HG03108 (cell line): ENCODE measurements around the gene MMP20.

Experiments
- ATAC-seq: cut with Tn5 transposase; IDR thresholded peaks from one replicate; pipeline ENCODE4 v1.9.1; 2021; ENCODE audit warnings: moderate library complexity; ENCODE audit not compliant: unreplicated experiment

MMP20 gene

GRCh38 chr11:102561636-102562035 is 63.5 kb downstream of the MMP20 start:
- no peak for ATAC-seq

GRCh38 chr11:102560555-102561011 is 64.5 kb downstream of the MMP20 start:
- ATAC-seq: peak; percentile 65

- peak; percentile 46 for ATAC-seq
Observed at GRCh38 chr11:102559839-102560238, 65.3 kb downstream of the MMP20 start.

DNA sequence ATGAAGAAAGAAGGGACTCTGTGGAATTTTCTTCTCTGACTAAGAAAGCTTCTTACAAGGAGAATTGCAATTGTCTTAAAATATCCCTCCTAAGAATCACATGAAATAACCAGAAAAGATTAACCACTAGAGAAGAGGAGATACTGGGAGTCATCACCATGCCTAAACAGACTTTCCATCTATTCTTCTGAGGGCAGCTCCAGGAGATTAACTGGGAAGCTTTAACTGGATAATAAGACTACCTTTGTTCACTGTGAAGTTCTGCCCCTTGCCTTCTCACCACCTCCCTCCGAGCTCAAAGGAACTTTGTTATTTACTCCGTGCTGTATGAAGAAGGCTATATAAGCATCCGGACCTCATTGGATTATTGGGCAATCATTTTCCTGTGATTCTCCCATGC is 70.0 kb downstream of the MMP20 start:
- ATAC-seq: no peak

DNA sequence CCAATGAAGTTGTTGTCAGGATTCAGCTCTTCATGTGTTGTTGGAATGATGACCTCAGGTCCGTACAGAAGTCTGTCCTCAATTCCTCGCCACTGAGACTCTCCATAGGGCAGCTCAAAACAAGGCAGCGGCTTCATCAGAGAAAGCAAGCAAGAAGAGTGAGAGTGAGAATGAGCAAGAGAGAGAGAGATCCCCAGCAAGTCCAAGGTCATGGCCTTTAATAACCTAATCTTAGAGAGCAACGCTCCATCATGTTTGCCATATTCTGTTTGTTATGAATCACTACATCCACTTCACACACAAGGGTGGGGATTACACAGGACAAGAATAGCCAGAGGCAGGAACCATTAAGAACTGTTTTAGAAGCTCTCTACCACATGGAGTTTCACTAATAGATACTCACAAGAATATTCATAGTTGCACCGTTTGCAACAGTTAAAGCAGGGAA is 71.3 kb downstream of the MMP20 start:
- peak; percentile 70 for ATAC-seq

DNA sequence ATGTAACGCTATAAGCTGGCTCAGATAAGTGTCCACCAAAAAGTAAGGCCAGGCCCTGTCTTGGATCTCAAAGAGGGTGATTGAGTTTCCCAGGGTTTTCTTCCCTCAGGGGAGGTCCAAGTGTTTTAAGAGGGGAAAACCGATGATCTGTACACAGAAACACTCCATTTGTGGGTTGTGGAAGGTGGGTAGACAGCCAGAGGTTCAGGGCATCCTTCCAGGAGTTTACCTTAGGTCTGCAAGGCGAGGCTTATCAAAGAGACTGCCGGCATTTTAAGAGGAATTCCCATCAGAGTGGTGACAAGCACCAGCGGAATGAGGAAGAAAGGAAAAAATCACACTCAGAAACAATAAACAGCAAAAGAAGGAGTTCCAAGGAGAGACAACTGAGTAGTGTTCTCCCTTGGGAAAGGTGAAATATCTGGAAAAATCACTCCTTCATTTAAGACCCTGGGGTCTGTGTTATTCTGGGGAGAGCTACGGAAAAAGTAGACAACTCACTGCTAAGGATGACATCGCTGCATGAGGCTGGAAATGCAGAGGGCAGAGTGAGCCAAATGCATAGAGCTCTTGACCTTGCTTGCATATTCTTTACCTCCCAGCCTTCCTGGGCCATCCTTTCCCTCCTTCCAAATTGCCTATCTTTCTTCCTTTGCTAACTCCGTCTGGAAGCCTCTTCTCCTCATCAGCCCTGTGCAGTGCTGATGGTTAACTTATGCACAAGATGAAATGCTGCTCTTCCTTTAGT is 72.5 kb downstream of the MMP20 start:
- no peak for ATAC-seq

DNA sequence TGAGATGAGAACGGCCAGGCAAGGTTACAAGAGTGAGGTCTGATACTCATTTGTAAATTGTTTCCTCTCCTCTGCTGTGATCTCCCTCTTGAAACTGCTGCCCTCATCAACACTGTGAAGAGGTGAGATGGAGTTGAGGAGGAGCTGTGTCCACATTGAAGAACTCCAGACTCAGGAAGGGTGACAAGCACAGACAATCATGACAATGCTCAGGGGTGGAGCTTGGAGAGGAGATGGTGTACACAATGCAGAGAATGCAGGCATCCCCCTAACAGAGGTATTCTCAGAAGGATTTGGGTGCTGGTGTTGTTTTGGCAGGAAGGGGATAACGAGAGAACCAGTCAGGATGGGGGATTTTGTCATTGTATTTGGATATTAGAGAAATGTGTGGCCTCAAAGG is 73.1 kb downstream of the MMP20 start:
- ATAC-seq: no peak

DNA sequence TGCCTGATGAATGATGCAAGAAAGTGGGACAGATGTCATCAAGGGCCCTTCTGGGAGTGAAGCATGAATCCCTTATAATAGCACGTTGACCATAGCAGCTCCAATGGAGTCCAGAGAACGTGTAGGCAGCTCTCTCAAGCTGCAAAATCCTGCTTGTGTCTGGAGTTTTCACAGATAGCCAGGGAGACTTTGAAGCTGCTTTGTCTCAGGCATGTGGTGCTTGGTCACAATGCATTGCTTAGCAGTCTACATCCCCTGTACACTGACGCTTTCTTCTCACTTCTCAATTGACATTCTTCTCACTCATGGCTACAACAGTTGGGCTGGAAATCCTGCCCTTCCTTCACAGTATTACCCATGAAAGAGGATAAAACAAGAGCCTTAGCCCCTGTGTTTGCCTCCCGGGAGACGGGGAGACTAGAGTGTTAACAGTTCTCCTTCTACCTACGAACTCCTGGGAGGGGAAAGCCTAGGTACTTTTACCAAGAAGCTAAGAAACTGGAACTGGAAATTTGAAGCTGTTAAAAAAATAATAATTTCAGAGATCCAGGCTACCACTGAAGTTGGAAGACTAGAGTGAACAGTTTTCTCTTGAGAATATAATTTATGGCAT is 73.9 kb downstream of the MMP20 start:
- ATAC-seq: no peak

- ATAC-seq: peak; percentile 68
Observed at GRCh38 chr11:102546923-102547471, 78.1 kb downstream of the MMP20 start.

DNA sequence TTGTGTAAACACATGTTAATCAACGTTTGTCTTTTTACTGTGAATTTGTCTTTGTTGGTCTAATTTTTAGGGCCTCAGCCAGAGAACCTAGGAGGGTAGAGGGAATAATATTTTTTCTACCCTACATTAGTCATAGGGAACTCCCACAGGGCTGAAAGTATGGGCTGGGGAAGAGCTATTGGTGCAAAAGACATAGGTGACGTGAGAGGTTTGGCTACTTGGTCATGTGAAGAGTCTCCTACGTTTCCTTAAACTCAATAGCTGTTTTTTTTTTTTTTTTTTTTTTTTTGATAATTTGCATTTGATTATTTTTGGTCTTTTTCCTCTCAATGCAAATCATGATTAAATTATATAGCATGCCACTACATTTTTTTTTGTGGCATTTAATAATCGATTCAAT is 78.7 kb downstream of the MMP20 start:
- ATAC-seq: peak; percentile 43

- no peak for ATAC-seq
Observed at GRCh38 chr11:102545701-102546100, 79.4 kb downstream of the MMP20 start.

- ATAC-seq: no peak
Observed at GRCh38 chr11:102544594-102544993, 80.5 kb downstream of the MMP20 start.

DNA sequence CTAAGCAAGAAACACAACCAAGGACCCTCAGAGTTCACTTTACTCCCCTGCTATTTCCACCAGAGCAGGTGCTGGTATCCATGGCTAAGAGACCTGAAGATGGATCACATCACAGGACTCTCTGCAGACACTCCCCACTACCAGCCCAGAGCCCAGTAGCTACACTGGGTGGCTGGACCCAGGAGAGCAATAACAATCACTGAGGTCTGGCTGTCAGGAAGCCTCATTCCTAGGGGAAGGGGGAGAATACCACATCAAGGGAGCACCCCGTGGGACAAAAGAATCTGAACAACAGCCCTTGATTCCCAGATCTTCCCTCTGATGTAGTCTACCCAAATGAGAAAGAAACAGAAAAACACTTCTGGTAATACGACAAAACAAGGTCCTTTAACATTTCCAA is 85.6 kb downstream of the MMP20 start:
- no peak for ATAC-seq

DNA sequence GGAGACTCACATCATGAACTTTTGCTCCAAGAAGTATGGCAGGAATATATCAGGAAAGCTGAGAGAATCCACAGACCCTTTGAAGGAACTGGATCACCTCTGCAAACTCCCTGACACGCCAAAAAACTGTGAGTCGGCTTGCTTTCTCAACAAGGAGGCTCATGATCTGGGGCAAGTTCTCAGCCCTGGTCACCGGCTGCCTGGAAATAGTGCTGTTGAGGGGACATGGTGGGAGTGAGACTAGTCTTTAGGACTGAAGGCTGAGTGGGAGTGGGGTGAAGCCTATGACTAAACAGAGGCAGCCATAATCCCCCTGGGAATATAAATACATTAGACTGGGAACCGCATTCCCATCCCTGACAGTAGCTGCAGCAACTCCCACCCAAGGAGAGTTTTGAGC is 86.2 kb downstream of the MMP20 start:
- no peak for ATAC-seq

DNA sequence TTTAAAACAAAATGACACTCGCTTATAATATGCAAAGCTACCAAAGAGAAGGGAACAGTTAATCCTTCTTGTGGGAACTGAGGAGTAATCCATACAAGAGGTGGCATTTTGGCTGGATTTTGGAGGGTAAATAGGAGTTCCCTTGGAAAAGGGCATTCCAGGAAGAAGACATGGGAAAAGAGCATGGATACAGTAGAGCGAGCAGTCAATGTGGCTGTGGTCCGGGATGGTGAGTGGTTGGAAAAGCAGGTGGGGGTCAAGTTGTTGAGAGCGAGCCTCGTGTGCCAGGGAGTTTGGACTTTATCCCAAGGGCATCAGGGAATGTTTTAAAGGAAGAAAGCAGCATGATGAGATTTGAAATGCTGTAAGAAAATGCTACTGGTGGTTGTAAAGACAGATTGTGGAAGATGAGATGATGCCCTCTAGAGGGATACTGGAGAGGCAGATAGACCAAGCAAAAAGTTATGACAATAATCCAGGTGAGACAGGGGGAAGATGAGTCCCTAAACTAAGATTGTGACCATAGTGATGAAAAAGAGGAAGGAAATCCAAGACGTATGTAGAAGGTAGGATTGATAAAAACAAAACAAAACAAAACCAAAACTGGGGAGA is 90.8 kb downstream of the MMP20 start:
- ATAC-seq: no peak

GRCh38 chr11:102530558-102530957 is 94.6 kb downstream of the MMP20 start, which contains the start of gene MMP7:
Gene MMP7, minus strand, starts transcription at chr11:102530747. Its CDS starts 47 bp downstream, at chr11:102530700.
- ATAC-seq: peak; percentile 44

DNA sequence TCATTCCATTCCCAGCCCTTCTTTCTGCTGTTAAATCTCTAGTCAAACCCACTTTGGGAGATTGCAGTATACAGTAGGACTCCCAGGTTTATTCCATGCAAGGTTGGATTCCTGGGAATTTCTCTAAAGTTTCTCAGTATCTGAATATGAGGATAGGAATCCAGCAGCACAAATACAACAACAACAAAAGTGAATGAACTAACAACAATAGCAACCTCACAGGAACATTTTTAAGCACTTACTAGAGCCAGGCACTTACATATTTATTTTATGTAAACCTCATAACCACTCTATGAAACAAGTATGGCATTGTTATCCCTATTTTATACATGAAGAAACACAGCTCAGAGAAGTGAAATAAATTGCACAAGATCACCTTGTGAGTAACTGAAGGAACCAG is 96.5 kb downstream of the MMP20 start:
- ATAC-seq: no peak

DNA sequence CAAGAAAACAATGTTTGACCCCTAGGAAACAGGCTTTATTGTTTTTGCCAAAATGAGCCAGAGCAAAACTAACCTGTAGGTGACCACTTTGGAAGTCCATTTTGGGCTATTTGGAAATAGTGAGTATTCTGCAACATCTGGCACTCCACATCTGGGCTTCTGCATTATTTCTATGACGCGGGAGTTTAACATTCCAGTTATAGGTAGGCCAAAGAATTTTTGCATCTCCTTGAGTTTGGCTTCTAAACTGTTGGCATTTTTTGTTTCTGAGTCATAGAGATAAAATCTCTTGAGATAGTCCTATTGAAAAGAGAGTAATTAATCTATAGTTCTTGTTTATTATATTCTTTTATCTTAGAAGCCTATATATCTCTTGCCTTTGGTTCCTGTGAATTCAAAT is 97.4 kb downstream of the MMP20 start:
- ATAC-seq: no peak

DNA sequence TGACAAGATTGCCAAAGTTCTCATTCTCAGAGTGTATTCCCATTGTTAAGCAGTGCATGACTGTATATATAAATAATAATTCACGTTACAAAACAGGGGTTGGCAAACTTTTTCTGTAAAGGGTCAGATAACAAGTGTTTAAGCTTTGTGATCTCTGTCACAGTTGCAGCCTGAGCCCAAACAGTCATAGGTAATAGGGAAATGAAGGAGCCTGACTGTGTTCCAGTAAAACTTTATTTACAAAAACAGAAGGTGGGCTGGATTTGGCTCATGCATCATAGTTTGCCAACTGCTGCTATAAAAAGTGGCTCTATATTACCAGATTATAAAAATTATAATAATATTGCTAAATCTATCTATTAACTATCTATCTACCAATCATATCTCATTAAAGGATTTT is 98.1 kb downstream of the MMP20 start:
- no peak for ATAC-seq
